HepG2 (cell line): ENCODE measurements around the gene ZBTB9. TPM values are rescaled to one million over a fixed set of nuclear protein-coding genes. Genes with fewer than 3 reads are reported as not detected.

Experiments
- ATF7 ChIP-seq, 2 experiments: fragments of 450-650 bp in 1 of 2; sonication (generic) in 1 of 2; formaldehyde crosslinking in 1 of 2; IDR thresholded peaks; 2 replicates each; pipeline versions ENCODE4 v1.4.0 to v1.6.1; 2016 to 2020; ENCODE audit warnings: antibody characterized with exemption in 1 of 2, mild to moderate bottlenecking in 1 of 2, missing genetic modification reagents in 1 of 2
- KLF13 ChIP-seq: sonication (generic); formaldehyde crosslinking; IDR thresholded peaks from 2 replicates; pipeline ENCODE4 v1.4.0; 2020; ENCODE audit warnings: mild to moderate bottlenecking, missing genetic modification reagents
- MAF1 ChIP-seq: sonication (generic); formaldehyde crosslinking; IDR thresholded peaks from 2 replicates; pipeline ENCODE4 v1.5.0; 2020; ENCODE audit warnings: missing genetic modification reagents, borderline replicate concordance
- MAFK ChIP-seq, 2 experiments: IDR thresholded peaks in 1 of 2; conservative IDR thresholded peaks in 1 of 2; 2 replicates each; pipeline ENCODE4 v1.6.1; 2011; ENCODE audit warnings: improper control_type of control experiment in 2 of 2, low read length in 2 of 2
- MATR3 ChIP-seq: sonication (generic); formaldehyde crosslinking; IDR thresholded peaks from 2 replicates; pipeline ENCODE4 v1.4.0; 2020; ENCODE audit warnings: missing genetic modification reagents
- MTF2 ChIP-seq: sonication (generic); formaldehyde crosslinking; IDR thresholded peaks from 2 replicates; pipeline ENCODE4 v1.5.0; 2020; ENCODE audit warnings: missing genetic modification reagents, borderline replicate concordance
- MXI1 ChIP-seq: IDR thresholded peaks from 3 replicates; pipeline ENCODE4 v1.6.1; 2012; ENCODE audit warnings: low read depth, low read length, inconsistent platforms, borderline replicate concordance
- NFYC ChIP-seq: IDR thresholded peaks from 2 replicates; pipeline ENCODE4 v1.6.1; 2016; ENCODE audit warnings: missing genetic modification reagents, missing compliant biosample characterization
- SNAPC2 ChIP-seq: sonication (generic); formaldehyde crosslinking; IDR thresholded peaks from 2 replicates; pipeline ENCODE4 v1.8.1; 2022; ENCODE audit warnings: mild to moderate bottlenecking, missing genetic modification reagents
- SYNCRIP ChIP-seq: fragments of 200-400 bp; formaldehyde crosslinking; IDR thresholded peaks from 2 replicates; pipeline ENCODE4 v1.6.1; 2018; ENCODE audit warnings: mild to moderate bottlenecking, low read depth, low read length; ENCODE audit not compliant: insufficient read depth
- TP53 ChIP-seq: sonication (generic); formaldehyde crosslinking; conservative IDR thresholded peaks from 2 replicates; pipeline ENCODE4 v1.4.0; 2020; ENCODE audit warnings: missing genetic modification reagents
- ZMYM4 ChIP-seq: sonication (generic); formaldehyde crosslinking; IDR thresholded peaks from 2 replicates; pipeline ENCODE4 v1.8.1; 2023; ENCODE audit warnings: mild to moderate bottlenecking, missing genetic modification reagents
- ZNF12 ChIP-seq: sonication (generic); formaldehyde crosslinking; IDR thresholded peaks from 2 replicates; pipeline ENCODE4 v1.5.0; 2020; ENCODE audit warnings: missing genetic modification reagents
- ZNF263 ChIP-seq: sonication (generic); formaldehyde crosslinking; IDR thresholded peaks from 2 replicates; pipeline ENCODE4 v1.4.0; 2020; ENCODE audit warnings: missing genetic modification reagents
- ZNF501 ChIP-seq: sonication (generic); formaldehyde crosslinking; IDR thresholded peaks from 2 replicates; pipeline ENCODE4 v1.5.1; 2020; ENCODE audit warnings: mild to moderate bottlenecking, moderate library complexity, missing genetic modification reagents
- ZNF530 ChIP-seq: sonication (generic); formaldehyde crosslinking; IDR thresholded peaks from 2 replicates; pipeline ENCODE4 v1.5.0; 2020; ENCODE audit warnings: low read depth, mild to moderate bottlenecking, missing genetic modification reagents
- ZNF644 ChIP-seq: IDR thresholded peaks from 2 replicates; pipeline ENCODE4 v1.6.1; 2016; ENCODE audit warnings: low read depth
- ZNF678 ChIP-seq: sonication (generic); formaldehyde crosslinking; IDR thresholded peaks from 2 replicates; pipeline ENCODE4 v1.4.0; 2020; ENCODE audit warnings: mild to moderate bottlenecking, missing genetic modification reagents
- ZNF792 ChIP-seq: IDR thresholded peaks from 2 replicates; pipeline ENCODE4 v1.6.1; 2016
- ZNF83 ChIP-seq: sonication (generic); formaldehyde crosslinking; IDR thresholded peaks from 2 replicates; pipeline ENCODE4 v1.4.0; 2020; ENCODE audit warnings: missing genetic modification reagents, mild to moderate bottlenecking, borderline replicate concordance
- ZNF839 ChIP-seq: sonication (generic); formaldehyde crosslinking; IDR thresholded peaks from 2 replicates; pipeline ENCODE4 v1.4.0; 2020; ENCODE audit warnings: missing genetic modification reagents, mild to moderate bottlenecking, borderline replicate concordance
- polyA plus RNA-seq, 8 experiments: library from polyadenylated mRNA; depleted of rRNA in 3 of 8; stranded (reverse) in 7 of 8; unstranded in 1 of 8; fragments of >200 nt; fragmentation: Illumina TruSeq in 4 of 8; extraction: Trizol in 4 of 8; gene quantifications; 2 replicates each; pipeline versions ENCODE4 v1.2.1 to v1.2.3, GENCODE V29; 2011 to 2016; ENCODE audit warnings: low read depth in 4 of 8, missing spikeins in 1 of 8, mixed read lengths in 1 of 8; ENCODE audit not compliant: insufficient read depth in 1 of 8
- total RNA-seq, 5 experiments: library from RNA; depleted of rRNA; stranded (reverse); fragments of >200 nt; fragmentation: Illumina TruSeq; extraction: Trizol; gene quantifications; 2 replicates each; pipeline ENCODE4 v1.2.3, GENCODE V29; 2016; ENCODE audit warnings: low read depth in 1 of 5
- TF ChIP-seq, protein P1 (sequence below): sonication (generic); formaldehyde crosslinking; conservative IDR thresholded peaks from 2 replicates; pipeline ENCODE4 v1.8.1; 2023; ENCODE audit warnings: missing genetic modification reagents
- TF ChIP-seq, protein P2 (sequence below): IDR thresholded peaks from 2 replicates; pipeline ENCODE4 v1.6.1; 2012; ENCODE audit warnings: inconsistent platforms
- TF ChIP-seq, protein P3 (sequence below): sonication (generic); formaldehyde crosslinking; IDR thresholded peaks from 2 replicates; pipeline ENCODE4 v1.8.0; 2022; ENCODE audit warnings: mild to moderate bottlenecking, missing genetic modification reagents, borderline replicate concordance
- TF ChIP-seq, protein P4 (sequence below): sonication (generic); IDR thresholded peaks from 2 replicates; pipeline ENCODE4 v1.6.1; 2016; ENCODE audit warnings: low read depth, borderline replicate concordance

ZBTB9 gene
- total and polyA plus RNA-seq, 2 of the 13 experiments (the other 11 are each of a cell fraction or from before 2014, with no cell fraction given): 5.3 to 9.2 TPM

DNA sequence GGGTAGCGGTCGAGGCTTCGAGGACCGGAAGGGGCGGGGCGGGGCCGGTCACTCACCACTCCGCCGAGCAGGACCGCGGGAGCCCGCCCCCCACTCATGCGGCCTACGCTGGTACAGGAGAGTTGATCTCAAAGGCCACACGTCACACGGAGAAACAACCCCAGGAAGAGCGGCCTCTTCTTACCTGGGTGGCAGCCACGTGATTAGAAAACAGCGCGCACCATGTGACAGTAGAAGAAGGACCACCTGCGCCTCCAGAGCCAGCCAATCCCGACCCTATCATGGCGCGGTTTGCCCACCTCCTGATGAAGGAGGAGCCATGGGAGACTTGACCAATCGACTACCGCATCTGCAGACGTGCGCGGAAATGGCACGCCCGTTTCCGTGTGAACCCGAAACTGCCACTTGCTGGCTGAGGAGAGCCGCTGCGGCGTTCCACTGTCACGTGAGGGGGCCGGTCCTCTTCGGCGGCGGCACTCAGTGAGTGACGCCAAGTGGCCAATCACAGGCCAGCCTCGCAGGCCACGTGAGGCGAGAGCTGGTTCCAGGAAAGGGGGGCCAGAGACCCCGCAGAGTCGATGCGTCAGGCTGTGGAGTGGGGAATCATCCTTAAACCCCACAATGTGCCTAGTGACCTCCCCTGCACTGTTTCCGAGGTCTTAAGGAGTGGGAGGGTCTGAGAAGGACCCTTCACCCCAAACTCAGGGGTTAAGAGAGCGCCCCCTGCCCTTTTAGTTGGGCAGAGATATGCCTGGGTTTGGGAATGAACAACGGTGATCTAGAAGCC, 36.3 kb upstream of the ZBTB9 start, which contains the start of gene CUTA (continued):
- TF ChIP-seq MTF2 (CRISPR knock-in tag) (no peak), ZNF263 (peak; percentile 36; the same call in 1 of the 2 replicates), MXI1 (peak; percentile 93; the same call in 2 of the 3 replicates), MATR3 (CRISPR knock-in tag) (no peak), ATF7 (IDR thresholded peaks at IDR 0.05) (no peak), ATF7 (CRISPR knock-in tag; IDR thresholded peaks at IDR 0.05) (peak; percentile 68), ZNF12 (CRISPR knock-in tag) (0 out of 2 replicates have a peak, but pooled peaks have one; percentile 14), TP53 (CRISPR knock-in tag) (peak; percentile 14; the same call in 1 of the 2 replicates), SNAPC2 (CRISPR knock-in tag) (peak; percentile 22; the same call in 1 of the 2 replicates), MAFK (conservative IDR thresholded peaks at IDR 0.05 in 1 of 2, IDR thresholded peaks at IDR 0.05 in 1 of 2; ENCODE audit: low read length in 2 of 2) (peak in 1 of 2 experiments; percentile 27; a peak in 1 of 4 replicates), ZMYM4 (CRISPR knock-in tag) (peak; percentile 84), MAF1 (CRISPR knock-in tag) (0 out of 2 replicates have a peak, but pooled peaks have one; percentile 47), ZNF83 (CRISPR knock-in tag) (peak; percentile 93; the same call in 1 of the 2 replicates), ZNF792 (CRISPR knock-in tag) (peak; percentile 65), ZNF678 (CRISPR knock-in tag) (peak; percentile 95), KLF13 (CRISPR knock-in tag) (no peak), ZNF501 (CRISPR knock-in tag) (peak; percentile 96), ZNF530 (no peak), ZNF839 (CRISPR knock-in tag) (no peak; the same call in 1 of the 2 replicates), SYNCRIP (no peak), ZNF644 (CRISPR knock-in tag) (peak; percentile 6; the same call in 1 of the 2 replicates), NFYC (CRISPR knock-in tag) (peak; percentile 93)
- TF ChIP-seq, protein P1, sequence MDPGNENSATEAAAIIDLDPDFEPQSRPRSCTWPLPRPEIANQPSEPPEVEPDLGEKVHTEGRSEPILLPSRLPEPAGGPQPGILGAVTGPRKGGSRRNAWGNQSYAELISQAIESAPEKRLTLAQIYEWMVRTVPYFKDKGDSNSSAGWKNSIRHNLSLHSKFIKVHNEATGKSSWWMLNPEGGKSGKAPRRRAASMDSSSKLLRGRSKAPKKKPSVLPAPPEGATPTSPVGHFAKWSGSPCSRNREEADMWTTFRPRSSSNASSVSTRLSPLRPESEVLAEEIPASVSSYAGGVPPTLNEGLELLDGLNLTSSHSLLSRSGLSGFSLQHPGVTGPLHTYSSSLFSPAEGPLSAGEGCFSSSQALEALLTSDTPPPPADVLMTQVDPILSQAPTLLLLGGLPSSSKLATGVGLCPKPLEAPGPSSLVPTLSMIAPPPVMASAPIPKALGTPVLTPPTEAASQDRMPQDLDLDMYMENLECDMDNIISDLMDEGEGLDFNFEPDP (CRISPR knock-in tag): no peak
- TF ChIP-seq, protein P2, sequence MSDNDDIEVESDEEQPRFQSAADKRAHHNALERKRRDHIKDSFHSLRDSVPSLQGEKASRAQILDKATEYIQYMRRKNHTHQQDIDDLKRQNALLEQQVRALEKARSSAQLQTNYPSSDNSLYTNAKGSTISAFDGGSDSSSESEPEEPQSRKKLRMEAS: peak; percentile 99
- TF ChIP-seq, protein P3, sequence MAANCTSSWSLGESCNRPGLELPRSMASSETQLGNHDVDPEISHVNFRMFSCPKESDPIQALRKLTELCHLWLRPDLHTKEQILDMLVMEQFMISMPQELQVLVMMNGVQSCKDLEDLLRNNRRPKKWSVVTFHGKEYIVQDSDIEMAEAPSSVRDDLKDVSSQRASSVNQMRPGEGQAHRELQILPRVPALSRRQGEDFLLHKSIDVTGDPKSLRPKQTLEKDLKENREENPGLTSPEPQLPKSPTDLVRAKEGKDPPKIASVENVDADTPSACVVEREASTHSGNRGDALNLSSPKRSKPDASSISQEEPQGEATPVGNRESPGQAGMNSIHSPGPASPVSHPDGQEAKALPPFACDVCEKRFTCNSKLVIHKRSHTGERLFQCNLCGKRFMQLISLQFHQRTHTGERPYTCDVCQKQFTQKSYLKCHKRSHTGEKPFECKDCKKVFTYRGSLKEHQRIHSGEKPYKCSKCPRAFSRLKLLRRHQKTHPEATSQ (CRISPR knock-in tag): peak; percentile 41; the same call in 1 of the 2 replicates
- TF ChIP-seq, protein P4, sequence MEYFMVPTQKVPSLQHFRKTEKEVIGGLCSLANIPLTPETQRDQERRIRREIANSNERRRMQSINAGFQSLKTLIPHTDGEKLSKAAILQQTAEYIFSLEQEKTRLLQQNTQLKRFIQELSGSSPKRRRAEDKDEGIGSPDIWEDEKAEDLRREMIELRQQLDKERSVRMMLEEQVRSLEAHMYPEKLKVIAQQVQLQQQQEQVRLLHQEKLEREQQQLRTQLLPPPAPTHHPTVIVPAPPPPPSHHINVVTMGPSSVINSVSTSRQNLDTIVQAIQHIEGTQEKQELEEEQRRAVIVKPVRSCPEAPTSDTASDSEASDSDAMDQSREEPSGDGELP: no peak; the same call in 1 of the 2 replicates
